ENCODE results near the gene HERC2.

The HERC2 gene

DNA sequence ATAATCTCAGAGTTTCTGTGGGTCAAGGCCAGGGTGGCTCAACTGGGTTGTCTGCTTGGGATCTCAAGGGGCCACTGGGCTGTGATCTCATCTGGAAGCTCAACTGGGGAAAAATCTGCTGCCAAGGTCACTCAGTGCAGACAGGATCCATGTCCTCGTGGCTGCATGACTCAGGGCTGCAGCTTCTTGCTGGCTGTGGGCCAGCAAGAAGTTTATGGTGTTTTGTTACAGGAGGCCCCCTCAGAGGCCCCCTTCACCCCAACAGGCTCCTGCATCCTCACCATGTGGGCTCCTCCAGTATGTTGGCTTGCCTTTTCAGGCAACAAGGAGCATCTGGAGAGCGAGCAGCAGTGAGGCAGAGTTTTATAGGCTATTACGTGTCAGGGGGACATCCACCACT, 237.4 kb downstream of the HERC2 start:
- Histone ChIP-seq H3K27ac (no peak overlapping the region), H3K36me3 (no peaks in the 10 kb centered on the region), H3K4me3 (ENCODE audit: low read depth in 1 of 2, low read length in 1 of 2) (no peak overlapping the region), H3K27me3 (peaks cover 60% of the 10 kb centered on the region), H3K4me1 (ENCODE audit: control insufficient read depth in 1 of 2, insufficient read depth in 1 of 2, low read depth in 1 of 2, low read length in 1 of 2) (no peaks in the 10 kb centered on the region), H3K9me3 (no peaks in the 10 kb centered on the region)
- TF ChIP-seq, protein P1, sequence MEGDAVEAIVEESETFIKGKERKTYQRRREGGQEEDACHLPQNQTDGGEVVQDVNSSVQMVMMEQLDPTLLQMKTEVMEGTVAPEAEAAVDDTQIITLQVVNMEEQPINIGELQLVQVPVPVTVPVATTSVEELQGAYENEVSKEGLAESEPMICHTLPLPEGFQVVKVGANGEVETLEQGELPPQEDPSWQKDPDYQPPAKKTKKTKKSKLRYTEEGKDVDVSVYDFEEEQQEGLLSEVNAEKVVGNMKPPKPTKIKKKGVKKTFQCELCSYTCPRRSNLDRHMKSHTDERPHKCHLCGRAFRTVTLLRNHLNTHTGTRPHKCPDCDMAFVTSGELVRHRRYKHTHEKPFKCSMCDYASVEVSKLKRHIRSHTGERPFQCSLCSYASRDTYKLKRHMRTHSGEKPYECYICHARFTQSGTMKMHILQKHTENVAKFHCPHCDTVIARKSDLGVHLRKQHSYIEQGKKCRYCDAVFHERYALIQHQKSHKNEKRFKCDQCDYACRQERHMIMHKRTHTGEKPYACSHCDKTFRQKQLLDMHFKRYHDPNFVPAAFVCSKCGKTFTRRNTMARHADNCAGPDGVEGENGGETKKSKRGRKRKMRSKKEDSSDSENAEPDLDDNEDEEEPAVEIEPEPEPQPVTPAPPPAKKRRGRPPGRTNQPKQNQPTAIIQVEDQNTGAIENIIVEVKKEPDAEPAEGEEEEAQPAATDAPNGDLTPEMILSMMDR (IDR thresholded peaks at IDR 0.05), result no peak

DNA sequence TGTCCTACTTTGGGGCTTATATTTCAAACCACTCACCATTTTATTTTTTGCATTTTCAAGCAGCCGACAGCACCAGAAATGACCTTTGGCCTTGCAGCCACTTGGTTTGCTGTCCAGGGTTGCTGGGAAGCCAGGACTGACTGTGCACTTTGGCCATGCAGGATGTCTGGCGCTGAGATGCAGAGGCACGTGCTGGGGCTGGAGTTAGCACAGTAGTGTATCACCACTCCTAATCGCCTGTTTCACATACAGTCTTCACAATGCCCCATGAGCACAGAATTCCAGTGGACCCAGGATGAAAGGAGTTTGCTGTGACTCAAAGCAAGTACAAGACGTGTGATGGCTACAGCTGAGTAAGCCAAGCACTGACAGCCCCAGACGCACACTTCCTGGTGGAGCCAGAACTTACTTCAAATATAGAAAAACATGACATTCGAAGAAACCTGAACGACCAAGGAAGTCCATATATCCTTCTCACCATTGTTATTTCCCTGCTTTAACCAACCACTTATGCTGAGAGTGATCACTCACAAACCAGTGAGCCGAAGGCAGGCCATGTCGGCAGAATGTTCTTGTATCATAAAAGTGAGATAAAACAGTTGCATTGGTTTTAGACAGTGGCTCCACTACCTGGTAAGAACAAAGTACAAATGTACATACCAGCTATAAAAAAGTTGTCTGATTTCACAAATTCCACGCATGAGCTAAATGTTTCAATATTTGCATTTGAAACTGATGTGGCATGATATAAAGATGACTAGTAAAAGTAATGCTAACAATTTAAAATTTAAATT, 238.9 kb downstream of the HERC2 start:
- Histone ChIP-seq H3K4me3 (ENCODE audit: low read depth in 1 of 2, low read length in 1 of 2) (no peak overlapping the region), H3K9me3 (no peaks in the 10 kb centered on the region), H3K27me3 (peaks cover 45% of the 10 kb centered on the region), H3K36me3 (no peaks in the 10 kb centered on the region), H3K4me1 (ENCODE audit: control insufficient read depth in 1 of 2, insufficient read depth in 1 of 2, low read depth in 1 of 2, low read length in 1 of 2) (no peaks in the 10 kb centered on the region), H3K27ac (no peak overlapping the region)
- TF ChIP-seq, protein P1 (IDR thresholded peaks at IDR 0.05), result no peak

DNA sequence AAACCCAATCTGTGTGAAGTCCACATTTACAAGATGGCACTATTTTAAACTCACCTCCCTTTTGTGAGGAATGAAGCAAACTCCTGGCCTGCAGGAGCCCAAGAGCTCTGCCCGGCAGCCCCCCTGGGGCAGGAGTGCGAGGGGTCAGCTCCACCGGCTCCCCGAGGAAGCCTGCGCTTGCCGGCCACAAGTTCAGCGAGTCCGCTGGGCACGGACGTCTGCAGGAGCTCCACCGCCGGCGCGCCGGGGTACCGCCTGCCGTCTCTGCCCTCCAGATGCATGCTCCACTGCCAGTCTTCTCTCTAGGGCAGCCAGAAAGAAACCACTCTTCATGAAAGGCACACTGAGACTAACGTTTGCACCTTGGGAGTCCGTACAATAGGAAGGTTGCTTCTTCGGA, 240.4 kb downstream of the HERC2 start:
- Histone ChIP-seq H3K27ac (no peak overlapping the region), H3K36me3 (no peaks in the 10 kb centered on the region), H3K4me1 (ENCODE audit: control insufficient read depth in 1 of 2, insufficient read depth in 1 of 2, low read depth in 1 of 2, low read length in 1 of 2) (no peaks in the 10 kb centered on the region)

DNA sequence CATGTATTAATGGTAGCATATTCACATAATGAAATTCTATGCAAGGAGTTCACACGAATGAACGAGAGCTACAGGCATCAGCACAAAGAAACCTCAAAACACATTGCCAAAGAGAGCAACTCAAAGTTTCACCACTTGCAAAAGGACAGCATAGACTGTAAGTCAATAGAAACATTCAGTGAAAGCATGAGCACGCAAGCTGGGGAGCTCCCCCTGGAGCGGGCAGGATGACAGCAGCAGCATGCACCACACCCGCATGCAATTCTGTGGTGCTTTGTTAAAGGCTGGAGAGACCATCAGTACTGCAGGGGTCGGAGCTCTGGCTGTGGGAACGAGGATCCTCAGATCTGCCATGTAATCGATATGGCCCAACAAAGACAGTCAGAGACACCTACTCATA, 241.6 kb downstream of the HERC2 start:
- Histone ChIP-seq H3K4me1 (ENCODE audit: control insufficient read depth in 1 of 2, insufficient read depth in 1 of 2, low read depth in 1 of 2, low read length in 1 of 2) (no peaks in the 10 kb centered on the region), H3K27ac (no peak overlapping the region), H3K9me3 (no peaks in the 10 kb centered on the region), H3K36me3 (no peaks in the 10 kb centered on the region), H3K4me3 (ENCODE audit: low read depth in 1 of 2, low read length in 1 of 2) (no peak overlapping the region), H3K27me3 (peaks cover 22% of the 10 kb centered on the region)
- TF ChIP-seq, protein P1 (IDR thresholded peaks at IDR 0.05), result no peak

More for the DNA sequence above, 240.4 kb downstream of the HERC2 start:
- H3K27me3 ChIP-seq, result peaks cover 34% of the 10 kb centered on the region
- no peaks in the 10 kb centered on the region for H3K9me3 ChIP-seq
- no peak overlapping the region for H3K4me3 ChIP-seq (ENCODE audit: low read depth in 1 of 2, low read length in 1 of 2)
- TF ChIP-seq, protein P1 (IDR thresholded peaks at IDR 0.05), result no peak

DNA sequence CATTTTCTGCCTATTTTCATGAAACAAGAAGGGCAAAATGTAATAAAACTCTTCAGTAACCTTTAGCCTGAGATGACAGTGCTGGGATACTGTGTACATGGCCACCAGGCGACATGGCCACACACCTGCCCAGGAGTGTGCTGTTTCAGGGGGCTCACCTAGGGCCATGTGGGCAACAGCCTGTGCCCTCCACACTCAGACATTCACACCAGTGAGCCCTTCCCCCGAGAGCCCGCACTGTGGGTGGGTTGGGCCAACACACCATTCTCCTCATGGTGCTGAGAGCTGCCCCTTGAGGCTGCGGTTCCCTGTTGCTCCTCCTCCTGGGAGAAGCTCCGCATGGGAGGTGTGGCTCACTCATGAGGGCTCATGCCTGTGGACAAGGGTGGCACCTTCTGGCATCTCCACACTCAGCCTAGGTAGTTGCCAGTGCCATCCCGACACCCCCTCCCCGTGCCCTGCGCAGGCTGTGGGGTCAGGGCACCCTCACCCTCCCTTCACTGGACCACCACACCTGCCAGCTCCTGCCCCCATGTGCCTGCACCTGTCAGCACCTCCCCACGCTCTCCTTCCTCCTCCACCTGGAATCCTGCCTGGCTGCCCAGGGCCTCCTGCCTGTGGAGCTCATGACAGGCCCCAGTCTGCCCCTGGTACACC, 242.5 kb downstream of the HERC2 start:
- H3K9me3 ChIP-seq, result no peaks in the 10 kb centered on the region
- no peak overlapping the region for H3K4me3 ChIP-seq (ENCODE audit: low read depth in 1 of 2, low read length in 1 of 2)
- no peaks in the 10 kb centered on the region for H3K4me1 ChIP-seq (ENCODE audit: control insufficient read depth in 1 of 2, insufficient read depth in 1 of 2, low read depth in 1 of 2, low read length in 1 of 2)
- H3K36me3 ChIP-seq, result no peaks in the 10 kb centered on the region
- TF ChIP-seq, protein P1 (IDR thresholded peaks at IDR 0.05), result no peak
- H3K27ac ChIP-seq, result no peak overlapping the region
- peaks cover 13% of the 10 kb centered on the region for H3K27me3 ChIP-seq

Measured in neutrophil (primary cell).